Measurements from ENCODE around the gene ERC2.

ERC2 gene

DNA sequence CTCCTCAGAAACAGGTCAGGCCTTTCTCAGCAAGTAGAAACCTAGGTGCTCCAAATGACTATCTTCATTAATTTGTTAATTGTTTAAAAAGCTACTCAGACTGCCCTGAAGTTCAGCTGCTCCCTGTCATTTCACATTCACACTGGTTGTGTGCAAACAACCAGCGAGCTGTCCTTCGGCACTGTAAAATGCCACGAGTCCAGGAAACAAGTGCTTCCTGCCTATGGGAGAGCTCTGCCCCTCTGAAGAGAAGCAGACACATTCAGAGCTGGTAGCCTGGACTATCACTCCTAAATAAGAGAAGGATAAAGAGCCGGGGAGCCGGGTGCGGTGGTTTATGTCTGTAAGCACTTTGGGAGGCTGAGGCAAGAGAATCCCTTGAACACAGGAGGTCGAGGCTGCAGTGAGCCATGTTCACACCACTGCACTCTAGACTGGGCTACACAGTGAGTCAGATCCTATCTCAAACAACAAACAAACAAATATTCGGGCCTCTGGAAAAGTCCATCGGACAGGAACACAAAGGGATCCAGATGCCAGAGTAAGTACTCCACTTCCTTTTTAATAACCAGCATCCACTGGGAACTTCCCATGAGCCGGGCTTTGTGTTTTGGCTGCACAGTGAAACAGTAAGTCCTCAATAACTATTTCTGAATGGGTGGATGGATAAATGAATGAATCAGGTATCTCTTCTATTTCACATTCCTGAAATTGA lies 866.7 kb downstream of the ERC2 start:
- Histone ChIP-seq H3K4me2 (ENCODE audit: low read length) (no peak overlapping the region), H3K9ac (ENCODE audit: low read length) (no peak overlapping the region), H3K27me3 (ENCODE audit: insufficient read depth, low read length) (no peaks in the 10 kb centered on the region), H3K79me2 (ENCODE audit: insufficient read depth, low read length) (no peaks in the 10 kb centered on the region), H3K27ac (ENCODE audit: low read depth, low read length, poor library complexity, severe bottlenecking) (no peak overlapping the region), H3K9me2 (ENCODE audit: low read depth, low read length) (no peaks in the 10 kb centered on the region), H3F3A (ENCODE audit: insufficient read depth, low read length) (no peaks in the 10 kb centered on the region), H4K20me1 (ENCODE audit: insufficient read depth, low read length) (no peaks in the 10 kb centered on the region), H2AFZ (ENCODE audit: low read length) (no peak overlapping the region), H3K4me3 (ENCODE audit: low read depth, low read length, poor library complexity, severe bottlenecking) (no peak overlapping the region), H3K36me3 (ENCODE audit: insufficient read depth, low read length) (no peaks in the 10 kb centered on the region), H3K4me1 (ENCODE audit: insufficient read depth, low read length, severe bottlenecking) (peaks cover 22% of the 10 kb centered on the region), H3K9me3 (ENCODE audit: low read length) (no peaks in the 10 kb centered on the region)
- TF ChIP-seq, protein P1, sequence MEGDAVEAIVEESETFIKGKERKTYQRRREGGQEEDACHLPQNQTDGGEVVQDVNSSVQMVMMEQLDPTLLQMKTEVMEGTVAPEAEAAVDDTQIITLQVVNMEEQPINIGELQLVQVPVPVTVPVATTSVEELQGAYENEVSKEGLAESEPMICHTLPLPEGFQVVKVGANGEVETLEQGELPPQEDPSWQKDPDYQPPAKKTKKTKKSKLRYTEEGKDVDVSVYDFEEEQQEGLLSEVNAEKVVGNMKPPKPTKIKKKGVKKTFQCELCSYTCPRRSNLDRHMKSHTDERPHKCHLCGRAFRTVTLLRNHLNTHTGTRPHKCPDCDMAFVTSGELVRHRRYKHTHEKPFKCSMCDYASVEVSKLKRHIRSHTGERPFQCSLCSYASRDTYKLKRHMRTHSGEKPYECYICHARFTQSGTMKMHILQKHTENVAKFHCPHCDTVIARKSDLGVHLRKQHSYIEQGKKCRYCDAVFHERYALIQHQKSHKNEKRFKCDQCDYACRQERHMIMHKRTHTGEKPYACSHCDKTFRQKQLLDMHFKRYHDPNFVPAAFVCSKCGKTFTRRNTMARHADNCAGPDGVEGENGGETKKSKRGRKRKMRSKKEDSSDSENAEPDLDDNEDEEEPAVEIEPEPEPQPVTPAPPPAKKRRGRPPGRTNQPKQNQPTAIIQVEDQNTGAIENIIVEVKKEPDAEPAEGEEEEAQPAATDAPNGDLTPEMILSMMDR (IDR thresholded peaks at IDR 0.05; ENCODE audit: low read length) = no peak
- no peak for TF ChIP-seq EZH2 (IDR thresholded peaks at IDR 0.05; ENCODE audit: borderline replicate concordance, low read length)

GRCh38 chr3:55598224-55598623 lies 870.0 kb downstream of the ERC2 start:
- Histone ChIP-seq H3K4me2 (ENCODE audit: low read length) (no peak overlapping the region), H3K9ac (ENCODE audit: low read length) (no peak overlapping the region), H3K4me1 (ENCODE audit: insufficient read depth, low read length, severe bottlenecking) (peaks cover 3% of the 10 kb centered on the region), H4K20me1 (ENCODE audit: insufficient read depth, low read length) (no peaks in the 10 kb centered on the region), H2AFZ (ENCODE audit: low read length) (no peak overlapping the region), H3K79me2 (ENCODE audit: insufficient read depth, low read length) (no peaks in the 10 kb centered on the region), H3K9me3 (ENCODE audit: low read length) (no peaks in the 10 kb centered on the region), H3K27ac (ENCODE audit: low read depth, low read length, poor library complexity, severe bottlenecking) (no peak overlapping the region), H3K9me2 (ENCODE audit: low read depth, low read length) (no peaks in the 10 kb centered on the region), H3K4me3 (ENCODE audit: low read depth, low read length, poor library complexity, severe bottlenecking) (no peak overlapping the region), H3K27me3 (ENCODE audit: insufficient read depth, low read length) (no peaks in the 10 kb centered on the region; the same call in 1 of the 2 replicates), H3K36me3 (ENCODE audit: insufficient read depth, low read length) (no peaks in the 10 kb centered on the region), H3F3A (ENCODE audit: insufficient read depth, low read length) (no peaks in the 10 kb centered on the region)
- TF ChIP-seq, protein P1 (IDR thresholded peaks at IDR 0.05; ENCODE audit: low read length) = no peak
- TF ChIP-seq EZH2 (IDR thresholded peaks at IDR 0.05; ENCODE audit: borderline replicate concordance, low read length) = no peak

DNA sequence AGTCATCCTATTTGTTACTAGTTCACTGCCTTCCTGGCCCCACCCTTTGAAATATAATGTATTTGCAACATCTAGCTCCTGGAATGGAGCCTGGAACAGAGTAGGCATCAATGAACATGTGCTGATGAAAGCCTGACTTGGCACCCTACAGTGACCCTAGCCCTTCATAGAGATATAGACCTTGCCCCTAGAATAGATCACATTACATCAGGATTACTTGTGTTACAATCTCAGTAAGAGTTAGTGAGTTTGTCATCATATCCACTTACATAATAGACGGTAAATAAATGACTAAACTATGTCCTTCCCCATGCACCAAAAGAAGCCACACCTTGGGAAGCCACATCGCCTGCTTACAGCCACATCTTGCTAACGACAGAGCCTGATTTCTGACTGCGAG lies 870.6 kb downstream of the ERC2 start:
- Histone ChIP-seq H3K79me2 (ENCODE audit: insufficient read depth, low read length) (no peaks in the 10 kb centered on the region), H2AFZ (ENCODE audit: low read length) (no peak overlapping the region), H3K27ac (ENCODE audit: low read depth, low read length, poor library complexity, severe bottlenecking) (no peak overlapping the region), H3K27me3 (ENCODE audit: insufficient read depth, low read length) (no peaks in the 10 kb centered on the region; the same call in 1 of the 2 replicates), H4K20me1 (ENCODE audit: insufficient read depth, low read length) (no peaks in the 10 kb centered on the region), H3K4me2 (ENCODE audit: low read length) (no peak overlapping the region), H3F3A (ENCODE audit: insufficient read depth, low read length) (no peaks in the 10 kb centered on the region), H3K9me3 (ENCODE audit: low read length) (no peaks in the 10 kb centered on the region), H3K4me1 (ENCODE audit: insufficient read depth, low read length, severe bottlenecking) (peaks cover 6% of the 10 kb centered on the region), H3K4me3 (ENCODE audit: low read depth, low read length, poor library complexity, severe bottlenecking) (no peak overlapping the region), H3K9me2 (ENCODE audit: low read depth, low read length) (no peaks in the 10 kb centered on the region), H3K36me3 (ENCODE audit: insufficient read depth, low read length) (no peaks in the 10 kb centered on the region), H3K9ac (ENCODE audit: low read length) (no peak overlapping the region)
- TF ChIP-seq, protein P1 (IDR thresholded peaks at IDR 0.05; ENCODE audit: low read length) = no peak
- no peak for TF ChIP-seq EZH2 (IDR thresholded peaks at IDR 0.05; ENCODE audit: borderline replicate concordance, low read length)
